ENCODE results near the gene SPRED2.
A peak's percentile ranks its signal among the peaks of the same experiment; 100 is the strongest.

The SPRED2 gene

DNA sequence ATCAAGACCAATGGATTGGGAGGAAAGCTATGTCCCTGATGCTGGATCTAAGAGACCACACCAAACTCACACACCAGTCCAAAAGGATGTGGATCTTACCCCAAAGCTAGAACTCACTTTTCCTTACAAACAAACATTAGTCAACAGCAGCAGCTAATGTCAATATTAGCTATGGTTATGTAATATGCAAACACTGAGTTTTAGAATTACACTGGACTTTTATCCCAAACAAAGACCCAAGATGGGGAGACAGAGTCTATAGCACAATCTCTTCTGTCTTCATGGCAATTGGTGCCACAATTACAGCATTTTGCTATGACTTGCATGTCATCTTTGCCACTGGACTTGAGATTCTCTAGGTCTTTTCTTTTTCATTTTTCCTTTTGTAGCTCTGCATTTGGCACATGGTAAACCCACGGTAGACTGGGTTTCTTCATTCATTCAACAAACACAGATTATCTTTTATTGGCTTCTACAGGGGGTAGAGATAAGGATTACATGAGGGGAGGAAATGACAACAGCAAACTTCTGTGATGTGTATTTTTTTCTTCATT lies 59.0 kb downstream of the SPRED2 start:
- H3K27me3 ChIP-seq (ENCODE audit: low read depth, low read length) = no peaks in the 10 kb centered on the region
- no peak overlapping the region for H3K4me3 ChIP-seq (ENCODE audit: low read depth in 1 of 2, low read length in 2 of 2)
- no peak overlapping the region for H3K27ac ChIP-seq (ENCODE audit: low read length)
- peaks cover 8 to 15% of the 10 kb centered on the region in 2 donors for H3K4me1 ChIP-seq (ENCODE audit: control insufficient read depth in 1 of 2, insufficient read depth in 2 of 2, low read length in 2 of 2)
- H3K9me3 ChIP-seq (ENCODE audit: control insufficient read depth in 1 of 2, low read length in 2 of 2) = no peaks in the 10 kb centered on the region
- no peaks in the 10 kb centered on the region for H3K36me3 ChIP-seq (ENCODE audit: control insufficient read depth in 1 of 2, insufficient read depth in 2 of 2, low read length in 2 of 2)

GRCh38 chr2:65372619-65373018 lies 59.8 kb downstream of the SPRED2 start:
- Histone ChIP-seq H3K27me3 (ENCODE audit: low read depth, low read length) (no peaks in the 10 kb centered on the region), H3K4me1 (ENCODE audit: control insufficient read depth in 1 of 2, insufficient read depth in 2 of 2, low read length in 2 of 2) (peaks cover 8 to 13% of the 10 kb centered on the region in 2 donors), H3K9me3 (ENCODE audit: control insufficient read depth in 1 of 2, low read length in 2 of 2) (no peaks in the 10 kb centered on the region), H3K36me3 (ENCODE audit: control insufficient read depth in 1 of 2, insufficient read depth in 2 of 2, low read length in 2 of 2) (no peaks in the 10 kb centered on the region), H3K27ac (ENCODE audit: low read length) (no peak overlapping the region), H3K4me3 (ENCODE audit: low read depth in 1 of 2, low read length in 2 of 2) (no peak overlapping the region)

DNA sequence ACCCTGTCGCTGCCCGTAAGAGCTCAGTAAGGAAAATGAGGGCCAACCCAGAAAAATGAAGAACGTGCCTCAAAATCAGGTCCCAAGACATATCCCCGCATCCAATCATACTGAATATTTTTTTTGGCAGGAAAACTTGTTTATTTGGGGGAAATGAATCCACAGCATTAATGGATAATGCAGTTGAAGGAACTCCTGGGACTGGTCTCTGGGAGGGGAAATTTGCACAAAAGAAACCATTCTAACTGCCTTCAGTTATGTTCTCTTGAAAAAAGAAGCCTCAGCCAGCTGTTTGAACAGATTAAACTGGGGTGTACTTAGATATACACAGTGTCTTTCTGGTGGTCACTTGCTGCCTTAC lies 61.3 kb downstream of the SPRED2 start:
- no peak overlapping the region for H3K27ac ChIP-seq (ENCODE audit: low read length)

GRCh38 chr2:65370387-65371073 lies 61.9 kb downstream of the SPRED2 start:
- Histone ChIP-seq H3K36me3 (ENCODE audit: control insufficient read depth in 1 of 2, insufficient read depth in 2 of 2, low read length in 2 of 2) (no peaks in the 10 kb centered on the region), H3K4me1 (ENCODE audit: control insufficient read depth in 1 of 2, insufficient read depth in 2 of 2, low read length in 2 of 2) (peaks cover 12 to 22% of the 10 kb centered on the region in 2 donors), H3K4me3 (ENCODE audit: low read depth in 1 of 2, low read length in 2 of 2) (no peak overlapping the region), H3K27me3 (ENCODE audit: low read depth, low read length) (no peaks in the 10 kb centered on the region), H3K9me3 (ENCODE audit: control insufficient read depth in 1 of 2, low read length in 2 of 2) (no peaks in the 10 kb centered on the region), H3K27ac (ENCODE audit: low read length) (no peak overlapping the region)

More for the DNA sequence above, 61.3 kb downstream of the SPRED2 start:
- peaks cover 12 to 21% of the 10 kb centered on the region in 2 donors for H3K4me1 ChIP-seq (ENCODE audit: control insufficient read depth in 1 of 2, insufficient read depth in 2 of 2, low read length in 2 of 2)
- H3K36me3 ChIP-seq (ENCODE audit: control insufficient read depth in 1 of 2, insufficient read depth in 2 of 2, low read length in 2 of 2) = no peaks in the 10 kb centered on the region
- H3K4me3 ChIP-seq (ENCODE audit: low read depth in 1 of 2, low read length in 2 of 2) = no peak overlapping the region
- H3K27me3 ChIP-seq (ENCODE audit: low read depth, low read length) = no peaks in the 10 kb centered on the region
- H3K9me3 ChIP-seq (ENCODE audit: control insufficient read depth in 1 of 2, low read length in 2 of 2) = no peaks in the 10 kb centered on the region

- H3K27me3 ChIP-seq (ENCODE audit: low read depth, low read length) = no peaks in the 10 kb centered on the region
- H3K4me1 ChIP-seq (ENCODE audit: control insufficient read depth in 1 of 2, insufficient read depth in 2 of 2, low read length in 2 of 2) = peaks cover 12 to 22% of the 10 kb centered on the region in 2 donors
- H3K36me3 ChIP-seq (ENCODE audit: control insufficient read depth in 1 of 2, insufficient read depth in 2 of 2, low read length in 2 of 2) = no peaks in the 10 kb centered on the region
- no peak overlapping the region for H3K4me3 ChIP-seq (ENCODE audit: low read depth in 1 of 2, low read length in 2 of 2)
- no peaks in the 10 kb centered on the region for H3K9me3 ChIP-seq (ENCODE audit: control insufficient read depth in 1 of 2, low read length in 2 of 2)
- no peak overlapping the region for H3K27ac ChIP-seq (ENCODE audit: low read length)
Measured at GRCh38 chr2:65369980-65370379, 62.4 kb downstream of the SPRED2 start.

DNA sequence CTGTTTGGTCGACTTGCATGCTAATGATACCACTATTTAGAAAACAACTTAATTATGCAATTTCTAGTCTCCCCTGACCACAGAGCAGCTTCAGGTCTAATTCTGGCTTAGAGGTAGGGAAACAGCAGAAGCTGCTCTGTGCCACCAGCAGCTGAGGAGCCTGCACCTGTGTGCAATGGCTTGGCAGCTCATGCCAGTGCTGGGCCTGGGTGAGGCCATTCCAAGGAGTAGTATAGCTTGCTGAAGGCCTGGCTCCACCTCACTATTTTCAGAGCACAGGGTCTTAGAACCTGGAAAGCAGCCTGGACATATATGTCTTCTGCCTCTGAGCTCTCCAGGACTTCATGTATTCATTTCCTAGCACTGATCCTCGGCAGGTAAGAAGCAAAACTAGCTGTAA lies 62.8 kb downstream of the SPRED2 start:
- peaks cover 12 to 22% of the 10 kb centered on the region in 2 donors for H3K4me1 ChIP-seq (ENCODE audit: control insufficient read depth in 1 of 2, insufficient read depth in 2 of 2, low read length in 2 of 2)
- H3K27ac ChIP-seq (ENCODE audit: low read length) = no peak overlapping the region

GRCh38 chr2:65368468-65368867 lies 63.9 kb downstream of the SPRED2 start:
- H3K4me3 ChIP-seq (ENCODE audit: low read depth in 1 of 2, low read length in 2 of 2) = no peak overlapping the region
- H3K27me3 ChIP-seq (ENCODE audit: low read depth, low read length) = no peaks in the 10 kb centered on the region
- no peaks in the 10 kb centered on the region for H3K9me3 ChIP-seq (ENCODE audit: control insufficient read depth in 1 of 2, low read length in 2 of 2)
- H3K27ac ChIP-seq (ENCODE audit: low read length) = no peak overlapping the region
- no peaks in the 10 kb centered on the region for H3K36me3 ChIP-seq (ENCODE audit: control insufficient read depth in 1 of 2, insufficient read depth in 2 of 2, low read length in 2 of 2)
- peaks cover 12 to 22% of the 10 kb centered on the region in 2 donors for H3K4me1 ChIP-seq (ENCODE audit: control insufficient read depth in 1 of 2, insufficient read depth in 2 of 2, low read length in 2 of 2)

More for the DNA sequence above, 62.8 kb downstream of the SPRED2 start:
- Histone ChIP-seq H3K9me3 (ENCODE audit: control insufficient read depth in 1 of 2, low read length in 2 of 2) (no peaks in the 10 kb centered on the region), H3K27me3 (ENCODE audit: low read depth, low read length) (no peaks in the 10 kb centered on the region), H3K36me3 (ENCODE audit: control insufficient read depth in 1 of 2, insufficient read depth in 2 of 2, low read length in 2 of 2) (no peaks in the 10 kb centered on the region), H3K4me3 (ENCODE audit: low read depth in 1 of 2, low read length in 2 of 2) (no peak overlapping the region)

DNA sequence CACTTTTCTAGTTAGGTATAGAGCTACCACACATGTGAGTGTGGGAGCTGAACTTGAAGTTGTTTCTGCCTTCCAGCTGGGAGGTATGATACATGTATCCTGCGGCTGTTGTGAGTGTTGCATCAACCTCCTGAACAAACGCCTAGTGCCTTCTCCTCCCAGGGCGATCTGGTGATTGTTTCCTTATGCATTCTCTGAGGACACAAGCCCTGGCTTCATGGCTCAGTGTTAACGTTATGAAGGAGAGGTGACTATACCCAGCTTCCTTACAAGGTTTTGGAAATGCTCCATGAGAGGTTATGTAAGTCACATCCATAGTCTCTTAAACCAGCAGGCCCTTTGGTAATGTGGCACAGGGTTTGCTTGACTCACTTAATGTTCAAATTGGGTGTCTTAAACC lies 64.9 kb downstream of the SPRED2 start:
- Histone ChIP-seq H3K36me3 (ENCODE audit: control insufficient read depth in 1 of 2, insufficient read depth in 2 of 2, low read length in 2 of 2) (no peaks in the 10 kb centered on the region), H3K4me1 (ENCODE audit: control insufficient read depth in 1 of 2, insufficient read depth in 2 of 2, low read length in 2 of 2) (peaks cover 10 to 22% of the 10 kb centered on the region in 2 donors), H3K4me3 (ENCODE audit: low read depth in 1 of 2, low read length in 2 of 2) (no peak overlapping the region), H3K27me3 (ENCODE audit: low read depth, low read length) (no peaks in the 10 kb centered on the region), H3K9me3 (ENCODE audit: control insufficient read depth in 1 of 2, low read length in 2 of 2) (no peaks in the 10 kb centered on the region), H3K27ac (ENCODE audit: low read length) (no peak overlapping the region)

DNA sequence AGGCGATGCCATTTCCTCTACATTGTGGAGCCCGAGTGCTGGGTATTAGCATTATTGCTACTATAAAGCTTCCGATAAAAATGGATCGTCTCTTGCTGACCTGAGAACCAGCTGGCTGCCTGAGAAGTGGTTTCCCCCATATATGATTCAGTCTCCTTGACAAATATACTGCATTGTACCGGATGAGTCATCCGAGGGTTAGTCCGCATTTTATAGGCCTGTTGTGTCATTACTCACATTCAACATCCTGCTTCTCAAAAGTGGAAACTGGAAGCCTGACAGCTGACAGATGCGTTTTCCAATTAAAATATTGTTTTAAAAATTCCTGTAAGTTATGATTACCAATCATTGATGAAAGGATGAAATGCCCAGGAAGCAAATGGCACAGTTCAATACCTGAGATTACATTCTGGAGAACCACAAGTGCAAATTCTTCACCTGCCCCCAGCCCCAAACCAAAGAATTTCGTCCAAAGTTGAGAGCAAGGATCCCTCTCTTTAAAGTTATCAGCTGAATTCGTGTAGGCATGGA lies 65.7 kb downstream of the SPRED2 start:
- peak overlapping the region in 1 of 2 donors; percentile 30 for H3K4me3 ChIP-seq (ENCODE audit: low read depth in 1 of 2, low read length in 2 of 2)
- H3K27ac ChIP-seq (ENCODE audit: low read length) = peak overlapping the region; percentile 27
- no peaks in the 10 kb centered on the region for H3K9me3 ChIP-seq (ENCODE audit: control insufficient read depth in 1 of 2, low read length in 2 of 2)
- peaks cover 10 to 22% of the 10 kb centered on the region in 2 donors for H3K4me1 ChIP-seq (ENCODE audit: control insufficient read depth in 1 of 2, insufficient read depth in 2 of 2, low read length in 2 of 2)
- H3K36me3 ChIP-seq (ENCODE audit: control insufficient read depth in 1 of 2, insufficient read depth in 2 of 2, low read length in 2 of 2) = no peaks in the 10 kb centered on the region
- H3K27me3 ChIP-seq (ENCODE audit: low read depth, low read length) = no peaks in the 10 kb centered on the region

- Histone ChIP-seq H3K4me1 (ENCODE audit: control insufficient read depth in 1 of 2, insufficient read depth in 2 of 2, low read length in 2 of 2) (peaks cover 10 to 14% of the 10 kb centered on the region in 2 donors), H3K27ac (ENCODE audit: low read length) (no peak overlapping the region), H3K4me3 (ENCODE audit: low read depth in 1 of 2, low read length in 2 of 2) (no peak overlapping the region), H3K9me3 (ENCODE audit: control insufficient read depth in 1 of 2, low read length in 2 of 2) (no peaks in the 10 kb centered on the region), H3K27me3 (ENCODE audit: low read depth, low read length) (no peaks in the 10 kb centered on the region), H3K36me3 (ENCODE audit: control insufficient read depth in 1 of 2, insufficient read depth in 2 of 2, low read length in 2 of 2) (no peaks in the 10 kb centered on the region)
Measured at GRCh38 chr2:65364986-65365733, 67.2 kb downstream of the SPRED2 start.

GRCh38 chr2:65363879-65364666 lies 68.3 kb downstream of the SPRED2 start:
- no peaks in the 10 kb centered on the region for H3K36me3 ChIP-seq (ENCODE audit: control insufficient read depth in 1 of 2, insufficient read depth in 2 of 2, low read length in 2 of 2)
- no peaks in the 10 kb centered on the region for H3K9me3 ChIP-seq (ENCODE audit: control insufficient read depth in 1 of 2, low read length in 2 of 2)
- no peaks in the 10 kb centered on the region for H3K27me3 ChIP-seq (ENCODE audit: low read depth, low read length)
- H3K4me1 ChIP-seq (ENCODE audit: control insufficient read depth in 1 of 2, insufficient read depth in 2 of 2, low read length in 2 of 2) = peaks cover 11 to 17% of the 10 kb centered on the region in 2 donors
- no peak overlapping the region for H3K4me3 ChIP-seq (ENCODE audit: low read depth in 1 of 2, low read length in 2 of 2)
- no peak overlapping the region for H3K27ac ChIP-seq (ENCODE audit: low read length)

All from muscle layer of duodenum (tissue), 2 donors.